Astrocyte of the cerebellum (primary cell): ENCODE results near the gene ISCU.

ENCODE experiments used
- DNase-seq: peaks from one replicate; pipeline ENCODE4 v3.0.0-alpha.2; 2011; ENCODE audit warnings: low read depth
- H3K4me3 ChIP-seq: 2 replicates; pipeline ENCODE4 v1.5.1; 2011; ENCODE audit warnings: mild to moderate bottlenecking, low read depth, low read length, moderate library complexity
- CTCF ChIP-seq: IDR thresholded peaks from 2 replicates; pipeline ENCODE4 v1.5.1; 2012; ENCODE audit warnings: low read length, low read depth, moderate library complexity, mild to moderate bottlenecking; ENCODE audit errors: missing control alignments
- in situ Hi-C: cut with HindIII; loops from 2 replicates; pipeline ENCODE4 v1.10.0; 2017; ENCODE audit warnings: low sequenced_read_pairs

ISCU gene

GRCh38 chr12:108580531-108580930 lies 18.1 kb downstream of the ISCU start:
- no peak overlapping the region for H3K4me3 ChIP-seq
- DNase-seq = no peak
- in situ Hi-C loops = no loop called here
- TF ChIP-seq CTCF = no peak

- H3K4me3 ChIP-seq = no peak overlapping the region
- TF ChIP-seq CTCF = no peak
- DNase-seq = no peak
- in situ Hi-C loops = no loop called here
Observed at GRCh38 chr12:108581311-108582227, 19.2 kb downstream of the ISCU start.

- in situ Hi-C loops = no loop called here
- DNase-seq = no peak
- no peak overlapping the region for H3K4me3 ChIP-seq
- no peak for TF ChIP-seq CTCF
Observed at GRCh38 chr12:108582509-108582908, 20.1 kb downstream of the ISCU start.

GRCh38 chr12:108582978-108583770 lies 20.8 kb downstream of the ISCU start:
- no peak overlapping the region for H3K4me3 ChIP-seq
- no peak for TF ChIP-seq CTCF
- in situ Hi-C loops = no loop called here
- no peak for DNase-seq

- TF ChIP-seq CTCF = no peak
- in situ Hi-C loops = no loop called here
- no peak overlapping the region for H3K4me3 ChIP-seq
- no peak for DNase-seq
Observed at GRCh38 chr12:108583991-108584390, 21.6 kb downstream of the ISCU start.

- TF ChIP-seq CTCF = no peak
- H3K4me3 ChIP-seq = no peak overlapping the region
- in situ Hi-C loops = no loop called here
- DNase-seq = no peak
Observed at GRCh38 chr12:108584456-108585065, 22.2 kb downstream of the ISCU start.
